ENCODE data around the gene CEMP1.

Gene CEMP1

GRCh38 chr16:2511996-2512734 is 19.0 kb downstream of the CEMP1 start:
- DNase-seq, result no peak
- intact Hi-C loops (cut with DNase I), result no loop called here

- peak in 41 of 42 donors; percentile 63 to 90 (median 78) for DNase-seq
Observed at GRCh38 chr16:2511128-2511800, 19.9 kb downstream of the CEMP1 start.

GRCh38 chr16:2508722-2509400 is 22.3 kb downstream of the CEMP1 start:
- no peak for DNase-seq
- intact Hi-C loops (cut with DNase I), result loop anchor here (10.0 kb wide), 1 partner anchor 84 kb away; the partner anchor contains the start of gene CCNF

More at GRCh38 chr16:2511128-2511800, 19.9 kb downstream of the CEMP1 start:
- intact Hi-C loops (cut with DNase I), result no loop called here

GRCh38 chr16:2507665-2508064 is 23.5 kb downstream of the CEMP1 start:
- intact Hi-C loops (cut with DNase I), result loop anchor here (10.0 kb wide), 1 partner anchor 83 kb away; the partner anchor contains the start of gene CCNF
- peak in 9 of 42 donors; percentile 42 to 72 (median 54) for DNase-seq

- DNase-seq, result peak in 7 of 42 donors; percentile 35 to 59 (median 52)
- intact Hi-C loops (cut with DNase I), result loop anchor here (10.0 kb wide), 1 partner anchor 82 kb away; the partner anchor contains the start of gene CCNF
Observed at GRCh38 chr16:2507052-2507659, 24.1 kb downstream of the CEMP1 start.

- intact Hi-C loops (cut with DNase I), result loop anchor here (10.0 kb wide), 1 partner anchor 81 kb away; the partner anchor contains the start of gene CCNF
- DNase-seq, result no peak
Observed at GRCh38 chr16:2505695-2506094, 25.5 kb downstream of the CEMP1 start.

GRCh38 chr16:2501946-2502895 is 29.0 kb downstream of the CEMP1 start:
- peak in 1 of 42 donors; percentile 31 for DNase-seq
- intact Hi-C loops (cut with DNase I), result loop anchor here (5.0 to 10.0 kb wide), 2 partner anchors 77 to 160 kb away; partner anchors contain the start of genes ABCA3 and CCNF

GRCh38 chr16:2500918-2501750 is 30.1 kb downstream of the CEMP1 start:
- intact Hi-C loops (cut with DNase I), result loop anchor here (5.0 to 10.0 kb wide), 2 partner anchors 76 to 159 kb away; partner anchors contain the start of genes ABCA3 and CCNF
- DNase-seq, result peak; percentile 83 to 96 (median 91)

GRCh38 chr16:2500430-2500917 is 30.7 kb downstream of the CEMP1 start:
- intact Hi-C loops (cut with DNase I), result loop anchor here (5.0 to 10.0 kb wide), 2 partner anchors 76 to 158 kb away; partner anchors contain the start of genes ABCA3 and CCNF
- DNase-seq, result no peak

GRCh38 chr16:2499890-2500429 is 31.2 kb downstream of the CEMP1 start:
- intact Hi-C loops (cut with DNase I), result loop anchor here (5.0 to 10.0 kb wide), 2 partner anchors 75 to 158 kb away; partner anchors contain the start of genes ABCA3 and CCNF
- no peak for DNase-seq

GRCh38 chr16:2499454-2499853 is 31.8 kb downstream of the CEMP1 start:
- no peak for DNase-seq
- intact Hi-C loops (cut with DNase I), result no loop called here

- intact Hi-C loops (cut with DNase I), result no loop called here
- no peak for DNase-seq
Observed at GRCh38 chr16:2498531-2499253, 32.5 kb downstream of the CEMP1 start.

- intact Hi-C loops (cut with DNase I), result no loop called here
- DNase-seq, result no peak
Observed at GRCh38 chr16:2497695-2498484, 33.3 kb downstream of the CEMP1 start.

- intact Hi-C loops (cut with DNase I), result no loop called here
- DNase-seq, result peak in 1 of 42 donors; percentile 13
Observed at GRCh38 chr16:2497116-2497630, 34.0 kb downstream of the CEMP1 start.

All from head of caudate nucleus (tissue), 42 donors.